Left ventricle myocardium inferior (tissue), 1 donor: ENCODE data around the gene MAGEE1. TPM values are rescaled to one million over a fixed set of nuclear protein-coding genes. Genes with fewer than 3 reads are reported as not detected.

ENCODE experiments used
- DNase-seq: peaks from one replicate; pipeline ENCODE4 v3.0.0-alpha.2; 2020
- H3K27ac ChIP-seq: fragments of 200-600 bp; replicated peaks from 2 replicates; pipeline ENCODE4 v1.8.0; 2021
- H3K27me3 ChIP-seq: fragments of 200-600 bp; 2 replicates; pipeline ENCODE4 v1.8.0; 2021; ENCODE audit warnings: low read depth
- H3K36me3 ChIP-seq: fragments of 200-600 bp; 2 replicates; pipeline ENCODE4 v1.8.0; 2021
- H3K4me1 ChIP-seq: fragments of 200-600 bp; 2 replicates; pipeline ENCODE4 v1.8.0; 2021
- H3K4me3 ChIP-seq: fragments of 200-600 bp; 2 replicates; pipeline ENCODE4 v1.8.0; 2021; ENCODE audit warnings: mild to moderate bottlenecking, moderate library complexity
- H3K9me3 ChIP-seq: fragments of 200-600 bp; replicated peaks from 2 replicates; pipeline ENCODE4 v1.8.0; 2021
- intact Hi-C: fragments of 100-400 bp; cut with micrococcal nuclease; formaldehyde crosslinking; loops from one replicate; pipeline ENCODE4 v1.11.0; 2022
- long read RNA-seq: library from polyadenylated mRNA; unstranded; transcript quantifications from one replicate; pipeline ENCODE4 v2.0.0, GENCODE V29; 2021
- total RNA-seq: library from RNA; stranded (reverse); fragmentation: NEBNext Ultra II Directional; extraction: Animal tissue kit (Norgen Biotek cat#: 25700); gene quantifications from one replicate; pipeline ENCODE4 v1.2.1, GENCODE V29; 2021
- TF ChIP-seq, protein P1 (sequence below): fragments of 200-600 bp; IDR thresholded peaks from 2 replicates; pipeline ENCODE4 v1.8.0; 2021; ENCODE audit warnings: antibody characterized with exemption, mild to moderate bottlenecking, borderline replicate concordance
- donor health status: DM: no; HTN: yes; CAD: no; lungs with severe emphysema.

The MAGEE1 gene, protein sequence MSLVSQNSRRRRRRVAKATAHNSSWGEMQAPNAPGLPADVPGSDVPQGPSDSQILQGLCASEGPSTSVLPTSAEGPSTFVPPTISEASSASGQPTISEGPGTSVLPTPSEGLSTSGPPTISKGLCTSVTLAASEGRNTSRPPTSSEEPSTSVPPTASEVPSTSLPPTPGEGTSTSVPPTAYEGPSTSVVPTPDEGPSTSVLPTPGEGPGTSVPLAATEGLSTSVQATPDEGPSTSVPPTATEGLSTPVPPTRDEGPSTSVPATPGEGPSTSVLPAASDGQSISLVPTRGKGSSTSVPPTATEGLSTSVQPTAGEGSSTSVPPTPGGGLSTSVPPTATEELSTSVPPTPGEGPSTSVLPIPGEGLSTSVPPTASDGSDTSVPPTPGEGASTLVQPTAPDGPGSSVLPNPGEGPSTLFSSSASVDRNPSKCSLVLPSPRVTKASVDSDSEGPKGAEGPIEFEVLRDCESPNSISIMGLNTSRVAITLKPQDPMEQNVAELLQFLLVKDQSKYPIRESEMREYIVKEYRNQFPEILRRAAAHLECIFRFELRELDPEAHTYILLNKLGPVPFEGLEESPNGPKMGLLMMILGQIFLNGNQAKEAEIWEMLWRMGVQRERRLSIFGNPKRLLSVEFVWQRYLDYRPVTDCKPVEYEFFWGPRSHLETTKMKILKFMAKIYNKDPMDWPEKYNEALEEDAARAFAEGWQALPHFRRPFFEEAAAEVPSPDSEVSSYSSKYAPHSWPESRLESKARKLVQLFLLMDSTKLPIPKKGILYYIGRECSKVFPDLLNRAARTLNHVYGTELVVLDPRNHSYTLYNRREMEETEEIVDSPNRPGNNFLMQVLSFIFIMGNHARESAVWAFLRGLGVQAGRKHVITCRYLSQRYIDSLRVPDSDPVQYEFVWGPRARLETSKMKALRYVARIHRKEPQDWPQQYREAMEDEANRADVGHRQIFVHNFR
- 3.3 TPM for total RNA-seq
- long read RNA-seq, result 0 reads

DNA sequence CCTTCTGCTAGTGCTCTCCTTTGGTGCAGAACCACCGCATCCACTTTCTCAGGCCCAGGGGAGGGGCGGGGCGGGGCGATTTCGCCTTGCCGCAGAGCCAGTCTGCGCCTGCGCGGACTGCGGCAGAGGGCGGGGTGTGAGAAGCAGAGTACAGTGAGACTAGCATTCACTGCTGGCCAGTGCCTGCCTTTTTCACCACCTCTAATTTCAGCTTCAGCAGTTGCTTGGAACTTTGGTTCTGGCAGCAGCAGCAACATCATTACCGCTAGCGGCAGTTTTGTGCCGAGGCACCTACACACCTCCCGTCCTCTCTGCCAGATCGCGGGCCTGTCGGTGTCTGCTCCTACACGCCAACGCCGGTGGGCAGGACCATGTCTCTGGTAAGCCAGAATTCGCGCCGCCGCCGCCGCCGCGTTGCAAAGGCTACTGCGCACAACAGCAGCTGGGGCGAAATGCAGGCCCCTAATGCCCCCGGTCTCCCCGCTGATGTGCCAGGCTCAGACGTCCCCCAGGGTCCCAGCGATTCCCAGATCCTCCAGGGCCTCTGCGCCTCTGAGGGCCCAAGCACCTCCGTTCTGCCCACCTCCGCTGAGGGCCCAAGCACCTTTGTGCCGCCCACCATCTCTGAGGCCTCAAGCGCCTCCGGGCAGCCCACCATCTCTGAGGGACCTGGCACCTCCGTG, at the start of gene MAGEE1:
MAGEE1 (plus strand) TSS at position 151 of the 683 bp plus-strand sequence; CDS start at position 372, 221 bp downstream.
- H3K9me3 ChIP-seq, result no peaks in the 10 kb centered on the region
- no peaks in the 10 kb centered on the region for H3K36me3 ChIP-seq
- intact Hi-C loops, result no loop called here
- peak within 1 kb of the TSS; percentile 50 for H3K27ac ChIP-seq
- H3K27me3 ChIP-seq, result no peaks in the 10 kb centered on the region
- TF ChIP-seq, protein P1, sequence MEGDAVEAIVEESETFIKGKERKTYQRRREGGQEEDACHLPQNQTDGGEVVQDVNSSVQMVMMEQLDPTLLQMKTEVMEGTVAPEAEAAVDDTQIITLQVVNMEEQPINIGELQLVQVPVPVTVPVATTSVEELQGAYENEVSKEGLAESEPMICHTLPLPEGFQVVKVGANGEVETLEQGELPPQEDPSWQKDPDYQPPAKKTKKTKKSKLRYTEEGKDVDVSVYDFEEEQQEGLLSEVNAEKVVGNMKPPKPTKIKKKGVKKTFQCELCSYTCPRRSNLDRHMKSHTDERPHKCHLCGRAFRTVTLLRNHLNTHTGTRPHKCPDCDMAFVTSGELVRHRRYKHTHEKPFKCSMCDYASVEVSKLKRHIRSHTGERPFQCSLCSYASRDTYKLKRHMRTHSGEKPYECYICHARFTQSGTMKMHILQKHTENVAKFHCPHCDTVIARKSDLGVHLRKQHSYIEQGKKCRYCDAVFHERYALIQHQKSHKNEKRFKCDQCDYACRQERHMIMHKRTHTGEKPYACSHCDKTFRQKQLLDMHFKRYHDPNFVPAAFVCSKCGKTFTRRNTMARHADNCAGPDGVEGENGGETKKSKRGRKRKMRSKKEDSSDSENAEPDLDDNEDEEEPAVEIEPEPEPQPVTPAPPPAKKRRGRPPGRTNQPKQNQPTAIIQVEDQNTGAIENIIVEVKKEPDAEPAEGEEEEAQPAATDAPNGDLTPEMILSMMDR, result no peak
- peaks cover 10% of the 10 kb centered on the region for H3K4me1 ChIP-seq
- H3K4me3 ChIP-seq, result peak within 1 kb of the TSS; percentile 75
- DNase-seq, result peak; percentile 74

DNA sequence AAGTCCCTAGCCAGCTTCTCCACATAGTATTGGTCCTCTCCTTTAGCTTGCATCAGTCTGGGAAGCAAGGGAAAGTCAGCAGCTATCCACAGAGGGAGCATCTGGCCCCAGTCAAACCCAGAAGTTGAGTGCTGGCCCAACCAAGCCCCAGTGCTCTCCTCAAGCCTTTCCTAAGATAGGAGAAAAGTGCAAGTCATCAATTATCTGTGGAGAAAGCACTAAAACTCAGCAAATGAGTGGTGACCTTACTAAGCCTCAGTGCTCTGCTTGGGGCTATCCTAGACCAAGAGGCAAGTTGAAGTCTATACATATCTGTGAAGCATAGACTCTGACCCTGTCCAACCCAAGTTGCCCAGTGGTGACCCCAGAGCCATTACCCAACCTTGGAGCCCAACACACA, 28.5 kb upstream of the MAGEE1 start:
- intact Hi-C loops, result no loop called here
- TF ChIP-seq, protein P1, result no peak
- no peak for DNase-seq
- H3K9me3 ChIP-seq, result no peaks in the 10 kb centered on the region
- H3K36me3 ChIP-seq, result no peaks in the 10 kb centered on the region
- H3K4me1 ChIP-seq, result no peaks in the 10 kb centered on the region
- H3K27ac ChIP-seq, result no peak overlapping the region
- no peak overlapping the region for H3K4me3 ChIP-seq
- H3K27me3 ChIP-seq, result no peaks in the 10 kb centered on the region

DNA sequence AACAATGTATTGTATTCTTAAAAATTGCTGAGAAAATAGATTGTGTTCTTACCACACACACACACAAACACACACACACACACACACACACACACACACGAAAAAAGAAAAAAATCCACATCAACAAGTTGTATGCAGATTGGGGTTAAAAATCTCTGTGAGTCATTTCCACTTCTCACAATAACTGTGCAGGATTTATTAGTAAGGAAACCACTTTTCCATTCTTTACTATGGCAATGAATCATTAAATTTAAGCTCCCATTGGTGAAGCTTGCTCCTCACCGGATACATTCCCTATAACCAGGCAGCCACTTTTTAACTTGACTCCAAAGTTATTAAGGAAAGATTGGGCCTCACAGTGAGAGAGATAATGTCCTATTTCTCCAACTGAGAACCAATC, 19.7 kb upstream of the MAGEE1 start:
- no peak for DNase-seq
- Histone ChIP-seq H3K27ac (no peak overlapping the region), H3K27me3 (no peaks in the 10 kb centered on the region), H3K36me3 (no peaks in the 10 kb centered on the region), H3K4me1 (no peaks in the 10 kb centered on the region), H3K4me3 (no peak overlapping the region), H3K9me3 (no peaks in the 10 kb centered on the region)
- TF ChIP-seq, protein P1, result no peak
- intact Hi-C loops, result no loop called here

DNA sequence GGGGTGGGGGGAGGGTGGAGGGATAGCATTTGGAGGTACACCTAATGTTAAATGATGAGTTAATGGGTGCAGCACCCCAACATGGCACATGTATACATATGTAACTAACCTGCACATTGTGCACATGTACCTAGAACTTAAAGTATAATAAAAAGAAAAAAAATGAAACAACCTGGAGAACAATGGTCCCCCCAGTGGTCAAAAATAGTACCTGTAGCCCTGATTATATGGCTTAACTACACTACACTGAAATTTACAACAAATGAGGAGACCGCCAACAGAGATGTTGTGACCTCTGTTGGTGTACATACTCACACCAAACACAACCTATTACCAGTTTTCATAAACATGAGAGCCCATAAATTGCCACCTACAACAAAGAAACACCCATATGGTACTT, 7.3 kb upstream of the MAGEE1 start:
- intact Hi-C loops, result no loop called here
- Histone ChIP-seq H3K27ac (no peak overlapping the region), H3K27me3 (no peaks in the 10 kb centered on the region), H3K36me3 (no peaks in the 10 kb centered on the region), H3K4me3 (no peak overlapping the region), H3K9me3 (no peaks in the 10 kb centered on the region), H3K4me1 (no peaks in the 10 kb centered on the region)
- TF ChIP-seq, protein P1, result peak; percentile 14
- no peak for DNase-seq
